WERI-Rb-1 (cell line): Measurements from ENCODE around the gene PRAMEF33.
"Not testable (repeated sequence)": the region's sequence is repeated elsewhere in the genome, so short reads cannot be mapped to it uniquely, and the experiment has no call there.

Source experiments
- DNase-seq: peaks from one replicate; pipeline ENCODE4 v3.0.0-alpha.2; 2020
- H3K27ac ChIP-seq: fragments of 250-450 bp; sonication (Bioruptor Pico); 2 replicates; pipeline ENCODE4 v1.5.1; 2020; ENCODE audit warnings: mild to moderate bottlenecking, moderate library complexity
- H3K27me3 ChIP-seq: fragments of 250-450 bp; sonication (Bioruptor Pico); 2 replicates; pipeline ENCODE4 v1.5.1; 2021; ENCODE audit warnings: mild to moderate bottlenecking, low read depth, moderate library complexity; ENCODE audit not compliant: insufficient read depth, severe bottlenecking
- H3K36me3 ChIP-seq: fragments of 250-450 bp; sonication (Bioruptor Pico); 2 replicates; pipeline ENCODE4 v1.5.1; 2020; ENCODE audit warnings: mild to moderate bottlenecking, moderate library complexity
- H3K4me3 ChIP-seq: 2 replicates; pipeline ENCODE4 v1.5.1; 2011; ENCODE audit warnings: low read depth, mild to moderate bottlenecking, control low read depth, low read length
- H3K9me3 ChIP-seq: fragments of 250-450 bp; sonication (Bioruptor Pico); 2 replicates; pipeline ENCODE4 v1.5.1; 2021; ENCODE audit warnings: mild to moderate bottlenecking, moderate library complexity; ENCODE audit not compliant: severe bottlenecking
- TF ChIP-seq, protein P1 (sequence below): IDR thresholded peaks from 2 replicates; pipeline ENCODE4 v1.5.1; 2011; ENCODE audit warnings: low read depth, mild to moderate bottlenecking, control low read depth, inconsistent platforms, low read length

PRAMEF33 gene

DNA sequence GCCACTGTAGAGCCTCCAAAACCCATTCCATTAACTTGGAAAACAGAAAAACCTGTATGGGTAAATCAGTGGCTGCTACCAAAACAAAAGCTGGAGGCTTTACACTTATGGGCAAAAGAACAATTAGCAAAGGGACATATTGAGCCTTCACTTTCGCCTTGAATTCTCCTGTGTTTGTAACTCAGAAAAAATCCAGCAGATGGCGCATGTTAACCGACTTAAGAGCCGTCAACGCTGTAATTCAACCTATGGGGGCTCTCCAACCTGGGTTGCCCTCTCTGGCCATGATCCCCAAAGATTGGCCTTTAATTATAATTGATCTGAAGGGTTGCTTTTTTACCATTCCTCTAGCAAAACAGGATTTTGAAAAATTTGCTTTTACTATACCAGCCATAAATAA, 53.4 kb downstream of the PRAMEF33 start:
- H3K4me3 ChIP-seq, H3K36me3 ChIP-seq, H3K27ac ChIP-seq, H3K27me3 ChIP-seq, H3K9me3 ChIP-seq: not testable (repeated sequence)
- peak; percentile 42 for DNase-seq
- TF ChIP-seq, protein P1, sequence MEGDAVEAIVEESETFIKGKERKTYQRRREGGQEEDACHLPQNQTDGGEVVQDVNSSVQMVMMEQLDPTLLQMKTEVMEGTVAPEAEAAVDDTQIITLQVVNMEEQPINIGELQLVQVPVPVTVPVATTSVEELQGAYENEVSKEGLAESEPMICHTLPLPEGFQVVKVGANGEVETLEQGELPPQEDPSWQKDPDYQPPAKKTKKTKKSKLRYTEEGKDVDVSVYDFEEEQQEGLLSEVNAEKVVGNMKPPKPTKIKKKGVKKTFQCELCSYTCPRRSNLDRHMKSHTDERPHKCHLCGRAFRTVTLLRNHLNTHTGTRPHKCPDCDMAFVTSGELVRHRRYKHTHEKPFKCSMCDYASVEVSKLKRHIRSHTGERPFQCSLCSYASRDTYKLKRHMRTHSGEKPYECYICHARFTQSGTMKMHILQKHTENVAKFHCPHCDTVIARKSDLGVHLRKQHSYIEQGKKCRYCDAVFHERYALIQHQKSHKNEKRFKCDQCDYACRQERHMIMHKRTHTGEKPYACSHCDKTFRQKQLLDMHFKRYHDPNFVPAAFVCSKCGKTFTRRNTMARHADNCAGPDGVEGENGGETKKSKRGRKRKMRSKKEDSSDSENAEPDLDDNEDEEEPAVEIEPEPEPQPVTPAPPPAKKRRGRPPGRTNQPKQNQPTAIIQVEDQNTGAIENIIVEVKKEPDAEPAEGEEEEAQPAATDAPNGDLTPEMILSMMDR, result peak; percentile 43; the same call in 1 of the 2 replicates
